ENCODE measurements around the gene NKAIN2. TPM values are rescaled to one million over a fixed set of nuclear protein-coding genes. Genes with fewer than 3 reads are reported as not detected.

The NKAIN2 gene
- total and polyA plus RNA-seq, 8 donors: 9.5 to 23.4 (median 18.9) TPM; not detected in 2

GRCh38 chr6:124661097-124661661 is 857.5 kb downstream of the NKAIN2 start:
- no peaks in the 10 kb centered on the region for H3K36me3 ChIP-seq
- intact Hi-C loops (cut with DNase I): no loop called here
- H3K9me3 ChIP-seq: peaks cover 0 to 6% of the 10 kb centered on the region in 2 donors
- H3K27me3 ChIP-seq: no peaks in the 10 kb centered on the region
- DNase-seq: peak in 2 of 4 donors; percentile 17 to 28
- no peak for TF ChIP-seq CTCF (IDR thresholded peaks at IDR 0.05)
- no peak overlapping the region for H3K27ac ChIP-seq
- no peak overlapping the region for H3K4me3 ChIP-seq
- H3K4me1 ChIP-seq: no peaks in the 10 kb centered on the region
- no peak for ATAC-seq

- no peak for TF ChIP-seq CTCF (IDR thresholded peaks at IDR 0.05)
- intact Hi-C loops (cut with DNase I): no loop called here
- Histone ChIP-seq H3K36me3 (no peaks in the 10 kb centered on the region), H3K27me3 (no peaks in the 10 kb centered on the region), H3K27ac (no peak overlapping the region), H3K9me3 (peaks cover 0 to 6% of the 10 kb centered on the region in 2 donors), H3K4me3 (no peak overlapping the region), H3K4me1 (no peaks in the 10 kb centered on the region)
- DNase-seq (no peak), ATAC-seq (no peak)
These were observed 864.4 kb downstream of the NKAIN2 start for GRCh38 chr6:124668028-124668427.

- intact Hi-C loops (cut with DNase I): no loop called here
- Histone ChIP-seq H3K4me1 (no peaks in the 10 kb centered on the region), H3K27me3 (no peaks in the 10 kb centered on the region), H3K4me3 (no peak overlapping the region), H3K9me3 (peaks cover 0 to 16% of the 10 kb centered on the region in 2 donors), H3K27ac (no peak overlapping the region), H3K36me3 (no peaks in the 10 kb centered on the region)
- TF ChIP-seq CTCF (IDR thresholded peaks at IDR 0.05): no peak
- DNase-seq (no peak), ATAC-seq (no peak)
These were observed 866.2 kb downstream of the NKAIN2 start for GRCh38 chr6:124669713-124670480.

GRCh38 chr6:124670801-124671200 is 867.1 kb downstream of the NKAIN2 start:
- no peak overlapping the region for H3K27ac ChIP-seq
- peaks cover 0 to 23% of the 10 kb centered on the region in 2 donors for H3K9me3 ChIP-seq
- intact Hi-C loops (cut with DNase I): no loop called here
- no peaks in the 10 kb centered on the region for H3K4me1 ChIP-seq
- H3K27me3 ChIP-seq: no peaks in the 10 kb centered on the region
- TF ChIP-seq CTCF (IDR thresholded peaks at IDR 0.05): no peak
- H3K36me3 ChIP-seq: no peaks in the 10 kb centered on the region
- DNase-seq (no peak), ATAC-seq (no peak)
- no peak overlapping the region for H3K4me3 ChIP-seq

GRCh38 chr6:124671324-124671723 is 867.7 kb downstream of the NKAIN2 start:
- Histone ChIP-seq H3K9me3 (peaks cover 0 to 27% of the 10 kb centered on the region in 2 donors), H3K36me3 (no peaks in the 10 kb centered on the region), H3K4me1 (no peaks in the 10 kb centered on the region), H3K27me3 (no peaks in the 10 kb centered on the region), H3K4me3 (no peak overlapping the region), H3K27ac (no peak overlapping the region)
- no peak for DNase-seq
- ATAC-seq: no peak
- no peak for TF ChIP-seq CTCF (IDR thresholded peaks at IDR 0.05)
- intact Hi-C loops (cut with DNase I): no loop called here
